Measurements from ENCODE around the gene ALKAL2. TPM values are rescaled to one million over a fixed set of nuclear protein-coding genes. Genes with fewer than 3 reads are reported as not detected.

ALKAL2 gene
- total RNA-seq, 3 donors from 2014 or later: 2.2 to 3.5 (median 3.0) TPM

GRCh38 chr2:264493-265468 lies 23.1 kb downstream of the ALKAL2 start, which contains the start of gene ACP1:
ACP1 (plus strand) TSS chr2:264947; CDS start chr2:264965, 18 bp downstream.
- ATAC-seq (peak; percentile 93), DNase-seq (peak; percentile 98 to 99 (median 99))
- intact Hi-C loops (cut with DNase I, micrococcal nuclease): no loop called here
- TF ChIP-seq CTCF (IDR thresholded peaks at IDR 0.05): no peak
- peak within 1 kb of the TSS; percentile 56 for H3K4me3 ChIP-seq
- no peaks in the 10 kb centered on the region for H3K9me3 ChIP-seq
- peaks cover 14% of the 10 kb centered on the region for H3K4me1 ChIP-seq (ENCODE audit: low read depth)
- no peaks in the 10 kb centered on the region for H3K36me3 ChIP-seq (ENCODE audit: low read depth)

GRCh38 chr2:263774-264492 lies 24.0 kb downstream of the ALKAL2 start, which contains the start of gene SH3YL1:
SH3YL1 (minus strand) TSS chr2:264032; CDS start chr2:263984, 48 bp downstream.
- H3K36me3 ChIP-seq (ENCODE audit: low read depth): no peaks in the 10 kb centered on the region
- peaks cover 9% of the 10 kb centered on the region for H3K4me1 ChIP-seq (ENCODE audit: low read depth)
- intact Hi-C loops (cut with DNase I, micrococcal nuclease): no loop called here

GRCh38 chr2:263022-263738 lies 24.7 kb downstream of the ALKAL2 start:
- ATAC-seq (no peak), DNase-seq (peak; percentile 37 to 63 (median 57))
- peaks cover 2% of the 10 kb centered on the region for H3K9me3 ChIP-seq
- H3K4me1 ChIP-seq (ENCODE audit: low read depth): peaks cover 9% of the 10 kb centered on the region
- no peak for TF ChIP-seq CTCF (IDR thresholded peaks at IDR 0.05)
- H3K4me3 ChIP-seq: peak overlapping the region; percentile 56
- H3K36me3 ChIP-seq (ENCODE audit: low read depth): no peaks in the 10 kb centered on the region
- intact Hi-C loops (cut with DNase I, micrococcal nuclease): no loop called here

More at GRCh38 chr2:263774-264492, 24.0 kb downstream of the ALKAL2 start, which contains the start of gene SH3YL1:
- Histone ChIP-seq H3K4me3 (peak within 1 kb of the TSS; percentile 56), H3K9me3 (no peaks in the 10 kb centered on the region)
- peak; percentile 88 to 92 (median 91) for DNase-seq
- peak; percentile 86 for ATAC-seq
- TF ChIP-seq CTCF (IDR thresholded peaks at IDR 0.05): no peak

- no peaks in the 10 kb centered on the region for H3K36me3 ChIP-seq (ENCODE audit: low read depth)
- DNase-seq: no peak
- TF ChIP-seq CTCF (IDR thresholded peaks at IDR 0.05): no peak
- intact Hi-C loops (cut with DNase I, micrococcal nuclease): no loop called here
- no peak overlapping the region for H3K4me3 ChIP-seq
- ATAC-seq: no peak
- H3K4me1 ChIP-seq (ENCODE audit: low read depth): peaks cover 9% of the 10 kb centered on the region
- peaks cover 7% of the 10 kb centered on the region for H3K9me3 ChIP-seq
Measured at GRCh38 chr2:262117-262516, 25.8 kb downstream of the ALKAL2 start.
